ENCODE results near the gene GXYLT2. TPM values are rescaled to one million over a fixed set of nuclear protein-coding genes. Genes with fewer than 3 reads are reported as not detected.
A peak's percentile ranks its signal among the peaks of the same experiment; 100 is the strongest.

GXYLT2 gene
- total RNA-seq, 3 donors from 2014 or later = not detected

DNA sequence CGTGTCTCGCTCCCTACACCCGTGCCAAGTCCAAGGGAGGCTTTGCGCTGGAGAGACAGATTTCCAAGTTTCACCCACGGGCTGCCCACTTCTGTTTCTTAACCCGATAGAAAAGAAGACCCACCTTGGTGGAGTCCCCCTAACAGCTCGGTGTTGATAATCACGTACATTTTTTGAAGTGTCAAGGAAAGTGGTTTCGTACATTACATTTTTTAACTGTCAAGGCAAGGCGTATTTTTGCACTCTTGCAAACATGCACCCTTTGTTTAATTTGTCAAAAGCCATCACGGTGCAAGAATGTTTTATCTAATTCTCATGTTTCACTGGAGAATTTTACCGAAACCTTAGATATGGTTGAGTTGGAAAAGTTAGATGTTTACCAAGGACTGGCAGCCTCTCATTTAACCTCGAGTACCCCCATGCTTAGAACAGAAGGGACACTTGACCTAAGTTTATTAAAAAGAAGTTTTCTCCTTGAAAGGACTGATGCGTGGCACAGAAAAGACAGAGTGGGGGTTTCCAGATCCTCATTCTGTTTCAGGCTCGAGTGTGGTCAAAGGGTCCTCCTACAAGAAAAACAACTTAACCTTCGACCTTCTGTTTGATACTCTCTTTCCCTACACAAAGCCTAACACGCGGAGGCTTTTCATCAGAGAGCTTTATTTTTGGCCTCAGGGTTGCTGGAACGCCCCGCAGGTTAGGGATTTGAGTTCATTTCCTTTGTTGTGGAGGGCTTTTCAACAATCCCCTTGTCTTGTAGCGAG is 882 bp downstream of the GXYLT2 start:
- peaks cover 78% of the 10 kb centered on the region for H3K27me3 Mint-ChIP-seq (ENCODE audit: low read depth)
- H3K4me1 Mint-ChIP-seq (ENCODE audit: low read depth) = peaks cover 6% of the 10 kb centered on the region
- DNase-seq = no peak
- H3K9me3 Mint-ChIP-seq = peaks cover 4% of the 10 kb centered on the region
- peak overlapping the region; percentile 37 for H3K4me3 Mint-ChIP-seq
- no peaks in the 10 kb centered on the region for H3K36me3 Mint-ChIP-seq (ENCODE audit: insufficient read depth)
- no peak for ATAC-seq

DNA sequence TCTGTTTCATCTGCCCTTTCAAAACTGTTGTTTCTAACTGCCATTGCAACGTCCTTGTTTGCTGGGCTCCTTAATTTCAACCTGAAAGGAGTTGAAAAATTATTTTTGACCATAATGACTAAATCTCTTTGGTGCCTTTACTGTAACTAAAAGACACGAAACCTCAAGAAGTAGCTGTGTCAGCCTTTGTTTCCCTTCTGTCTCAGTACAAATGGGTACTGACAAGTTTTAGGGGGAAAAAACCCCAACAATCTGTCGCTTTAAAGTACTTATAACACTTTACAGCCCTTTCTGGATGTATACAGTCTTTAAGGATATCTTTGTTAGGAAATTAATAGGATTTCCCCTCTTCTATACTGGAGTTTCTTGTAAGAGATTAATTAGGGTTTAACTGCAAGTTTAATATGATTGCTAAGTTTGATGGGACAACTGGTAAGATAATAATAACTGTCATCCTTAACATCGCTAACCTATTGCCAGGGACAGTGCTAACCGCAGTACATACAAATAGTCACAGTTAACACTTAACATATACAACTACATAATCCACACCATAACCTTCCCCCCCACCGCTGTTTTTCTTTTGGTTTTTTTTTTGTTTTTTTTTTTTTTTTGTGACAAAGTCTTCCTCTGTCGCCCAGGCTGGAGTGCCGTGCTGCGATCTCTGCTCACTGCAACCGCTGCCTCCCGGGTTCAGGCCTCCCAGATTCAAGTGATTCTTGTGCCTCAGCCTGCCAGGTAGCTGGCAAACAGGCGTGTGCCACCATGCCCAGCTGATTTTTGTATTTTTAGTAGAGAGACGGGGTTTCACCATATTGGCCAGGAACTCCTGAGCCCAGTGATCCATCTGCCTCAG is 1.7 kb downstream of the GXYLT2 start:
- Mint-ChIP-seq H3K4me1 (ENCODE audit: low read depth) (peaks cover 6% of the 10 kb centered on the region), H3K27me3 (ENCODE audit: low read depth) (peaks cover 77% of the 10 kb centered on the region), H3K9me3 (no peaks in the 10 kb centered on the region), H3K36me3 (ENCODE audit: insufficient read depth) (no peaks in the 10 kb centered on the region), H3K4me3 (no peak overlapping the region)
- no peak for DNase-seq
- no peak for ATAC-seq

GRCh38 chr3:72890166-72890925 is 2.5 kb downstream of the GXYLT2 start:
- no peak for ATAC-seq
- Mint-ChIP-seq H3K36me3 (ENCODE audit: insufficient read depth) (no peaks in the 10 kb centered on the region), H3K9me3 (no peaks in the 10 kb centered on the region), H3K27me3 (ENCODE audit: low read depth) (peaks cover 76% of the 10 kb centered on the region), H3K4me1 (ENCODE audit: low read depth) (peaks cover 6% of the 10 kb centered on the region), H3K4me3 (no peak overlapping the region)
- DNase-seq = no peak

DNA sequence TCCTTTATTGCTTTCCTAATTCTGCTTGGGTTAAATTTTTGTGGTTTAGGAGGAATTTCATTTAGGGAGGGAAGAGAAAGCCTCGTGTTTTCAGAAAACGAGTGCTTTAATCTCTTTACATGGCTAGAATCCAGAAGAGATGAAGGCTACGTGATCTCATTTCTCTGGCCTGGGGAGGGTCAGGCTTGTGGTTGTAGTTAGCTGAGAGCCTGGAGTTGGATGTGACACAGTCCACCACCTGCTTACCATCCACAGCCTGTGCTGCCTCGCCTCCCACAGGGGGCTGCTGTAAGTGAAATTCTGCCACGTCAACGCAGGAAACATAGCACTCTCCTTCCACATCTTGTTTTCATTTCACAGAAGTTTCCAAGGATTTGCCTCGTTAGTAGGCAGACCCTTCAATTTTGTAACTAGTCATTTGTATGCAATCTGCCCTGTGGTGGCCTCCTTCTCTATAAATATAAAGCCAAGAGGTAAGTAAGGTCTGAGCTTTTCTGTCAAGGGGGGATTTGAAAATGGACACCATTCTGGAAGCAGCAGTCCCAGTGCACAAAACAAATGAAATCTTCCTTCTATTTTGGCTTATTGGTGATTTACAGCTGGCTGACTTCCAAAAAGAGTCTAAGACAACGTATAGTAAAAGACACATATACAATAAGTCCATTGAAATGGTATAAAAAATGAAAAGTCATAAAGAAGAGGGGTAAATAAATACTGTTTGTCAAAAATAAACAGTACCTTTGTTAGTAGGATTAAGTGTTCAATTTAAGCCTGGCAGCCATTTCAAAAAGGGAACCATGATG is 3.4 kb downstream of the GXYLT2 start:
- no peak for ATAC-seq
- Mint-ChIP-seq H3K4me3 (no peak overlapping the region), H3K27me3 (ENCODE audit: low read depth) (peaks cover 67% of the 10 kb centered on the region), H3K36me3 (ENCODE audit: insufficient read depth) (no peaks in the 10 kb centered on the region), H3K4me1 (ENCODE audit: low read depth) (peaks cover 6% of the 10 kb centered on the region), H3K9me3 (no peaks in the 10 kb centered on the region)
- no peak for DNase-seq

- no peak overlapping the region for H3K4me3 Mint-ChIP-seq
- peaks cover 65% of the 10 kb centered on the region for H3K27me3 Mint-ChIP-seq (ENCODE audit: low read depth)
These were observed 4.4 kb downstream of the GXYLT2 start for GRCh38 chr3:72892081-72892775.

DNA sequence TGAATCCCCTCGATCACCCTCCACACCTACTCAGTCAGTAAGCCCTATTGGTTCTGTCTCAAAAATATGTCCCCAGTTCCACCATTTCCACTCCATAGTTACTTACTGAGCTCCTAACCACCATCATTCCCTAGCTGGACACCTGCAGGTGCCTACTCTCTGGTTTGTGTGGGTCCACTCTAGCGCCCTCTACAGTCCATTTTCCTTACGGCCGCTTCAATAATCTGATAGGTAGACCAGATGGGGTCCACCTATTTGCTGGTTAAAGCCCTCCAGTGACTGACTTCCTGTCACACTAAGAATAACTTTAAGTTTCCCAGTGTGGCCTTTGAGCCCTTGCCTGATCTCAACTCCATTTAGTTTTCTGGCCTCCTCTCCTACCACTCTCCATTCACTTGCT is 5.0 kb downstream of the GXYLT2 start:
- ATAC-seq (no peak), DNase-seq (no peak)
- no peaks in the 10 kb centered on the region for H3K9me3 Mint-ChIP-seq
- no peak overlapping the region for H3K4me3 Mint-ChIP-seq
- no peaks in the 10 kb centered on the region for H3K36me3 Mint-ChIP-seq (ENCODE audit: insufficient read depth)
- H3K27me3 Mint-ChIP-seq (ENCODE audit: low read depth) = peaks cover 59% of the 10 kb centered on the region
- H3K4me1 Mint-ChIP-seq (ENCODE audit: low read depth) = no peaks in the 10 kb centered on the region

More at GRCh38 chr3:72892081-72892775, 4.4 kb downstream of the GXYLT2 start:
- peaks cover 5% of the 10 kb centered on the region for H3K4me1 Mint-ChIP-seq (ENCODE audit: low read depth)
- H3K9me3 Mint-ChIP-seq = no peaks in the 10 kb centered on the region
- DNase-seq (no peak), ATAC-seq (no peak)
- H3K36me3 Mint-ChIP-seq (ENCODE audit: insufficient read depth) = no peaks in the 10 kb centered on the region

DNA sequence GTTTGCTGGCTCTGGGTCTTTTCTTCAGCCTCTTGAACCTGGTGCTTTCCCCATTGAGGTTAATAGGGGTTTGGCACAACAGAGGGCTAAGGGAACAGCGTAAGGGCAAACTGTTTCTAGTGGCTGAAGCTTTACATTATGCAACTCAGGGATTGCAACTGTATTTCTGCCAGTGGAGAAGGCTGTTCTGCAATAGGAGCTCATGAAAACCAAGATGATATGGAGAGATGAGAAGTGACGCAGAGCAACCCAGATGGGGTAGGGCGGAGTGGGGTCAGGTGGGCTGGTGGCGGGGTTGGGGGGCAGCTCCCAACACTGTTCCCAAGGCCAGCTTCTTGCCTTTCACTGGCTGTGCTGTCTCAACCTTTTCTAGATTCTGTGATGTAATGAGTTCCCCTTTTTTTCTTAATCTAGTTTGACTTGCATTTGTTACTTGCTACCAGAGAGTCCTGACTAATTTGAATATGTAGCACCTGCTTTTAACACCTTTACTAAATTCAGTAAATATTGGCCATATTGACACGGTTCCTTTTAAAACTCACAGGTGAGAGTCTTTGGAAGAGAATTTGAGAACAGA is 7.2 kb downstream of the GXYLT2 start:
- H3K27me3 Mint-ChIP-seq (ENCODE audit: low read depth) = peaks cover 50% of the 10 kb centered on the region

DNA sequence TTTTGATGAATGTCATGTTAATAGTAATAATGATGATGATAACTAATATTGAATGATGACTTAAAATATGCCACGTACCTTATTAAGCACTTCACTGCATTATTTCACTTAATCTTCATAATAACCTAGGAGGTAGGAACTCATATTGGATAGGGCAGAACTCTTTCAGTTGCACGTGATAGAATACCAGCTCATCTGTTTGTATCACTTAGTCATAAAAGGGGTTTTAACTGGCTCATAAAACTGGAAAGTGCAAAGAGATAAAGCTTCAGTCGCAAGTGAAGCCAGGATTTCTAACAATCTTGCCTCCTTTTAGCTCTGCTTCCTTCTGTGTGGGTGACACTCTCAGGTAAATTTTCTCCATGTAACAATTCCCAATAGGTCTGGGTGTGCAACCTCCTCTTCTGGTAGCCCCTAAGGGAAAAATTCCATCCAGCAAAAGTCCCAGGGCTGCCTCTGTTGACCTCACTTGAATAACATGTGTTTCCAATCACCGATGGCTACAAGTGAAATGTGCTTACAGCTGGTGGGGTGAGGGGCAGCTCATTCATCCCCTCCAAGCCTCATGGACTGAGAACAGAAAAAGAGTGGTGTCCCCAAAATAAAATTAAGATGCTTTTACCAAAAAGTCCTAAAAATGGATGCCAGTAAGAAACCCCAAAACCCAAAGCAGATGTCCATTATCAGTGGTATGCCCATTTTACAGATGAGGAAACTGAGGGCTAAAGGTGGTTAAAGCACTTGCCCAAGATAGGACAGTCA is 9.3 kb downstream of the GXYLT2 start:
- ATAC-seq (no peak), DNase-seq (no peak)
- H3K4me3 Mint-ChIP-seq = no peak overlapping the region
- H3K36me3 Mint-ChIP-seq (ENCODE audit: insufficient read depth) = no peaks in the 10 kb centered on the region
- peaks cover 31% of the 10 kb centered on the region for H3K27me3 Mint-ChIP-seq (ENCODE audit: low read depth)
- no peaks in the 10 kb centered on the region for H3K9me3 Mint-ChIP-seq
- H3K4me1 Mint-ChIP-seq (ENCODE audit: low read depth) = no peaks in the 10 kb centered on the region

More for the DNA sequence above, 7.2 kb downstream of the GXYLT2 start:
- DNase-seq = no peak
- ATAC-seq = no peak
- no peak overlapping the region for H3K4me3 Mint-ChIP-seq
- no peaks in the 10 kb centered on the region for H3K9me3 Mint-ChIP-seq
- H3K4me1 Mint-ChIP-seq (ENCODE audit: low read depth) = no peaks in the 10 kb centered on the region
- H3K36me3 Mint-ChIP-seq (ENCODE audit: insufficient read depth) = no peaks in the 10 kb centered on the region

GRCh38 chr3:72897758-72898007 is 9.8 kb downstream of the GXYLT2 start:
- Mint-ChIP-seq H3K36me3 (ENCODE audit: insufficient read depth) (no peaks in the 10 kb centered on the region), H3K9me3 (no peaks in the 10 kb centered on the region), H3K27me3 (ENCODE audit: low read depth) (peaks cover 26% of the 10 kb centered on the region), H3K4me3 (no peak overlapping the region), H3K4me1 (ENCODE audit: low read depth) (no peaks in the 10 kb centered on the region)
- ATAC-seq (no peak), DNase-seq (no peak)

GRCh38 chr3:72899349-72899765 is 11.5 kb downstream of the GXYLT2 start:
- peaks cover 17% of the 10 kb centered on the region for H3K27me3 Mint-ChIP-seq (ENCODE audit: low read depth)
- no peak for DNase-seq
- no peaks in the 10 kb centered on the region for H3K4me1 Mint-ChIP-seq (ENCODE audit: low read depth)
- no peak for ATAC-seq
- H3K36me3 Mint-ChIP-seq (ENCODE audit: insufficient read depth) = no peaks in the 10 kb centered on the region
- H3K4me3 Mint-ChIP-seq = no peak overlapping the region
- H3K9me3 Mint-ChIP-seq = no peaks in the 10 kb centered on the region

- H3K4me3 Mint-ChIP-seq = no peak overlapping the region
- H3K9me3 Mint-ChIP-seq = no peaks in the 10 kb centered on the region
- peaks cover 14% of the 10 kb centered on the region for H3K27me3 Mint-ChIP-seq (ENCODE audit: low read depth)
- ATAC-seq (no peak), DNase-seq (no peak)
- H3K36me3 Mint-ChIP-seq (ENCODE audit: insufficient read depth) = no peaks in the 10 kb centered on the region
- H3K4me1 Mint-ChIP-seq (ENCODE audit: low read depth) = no peaks in the 10 kb centered on the region
These were observed 12.2 kb downstream of the GXYLT2 start for GRCh38 chr3:72900048-72900447.

DNA sequence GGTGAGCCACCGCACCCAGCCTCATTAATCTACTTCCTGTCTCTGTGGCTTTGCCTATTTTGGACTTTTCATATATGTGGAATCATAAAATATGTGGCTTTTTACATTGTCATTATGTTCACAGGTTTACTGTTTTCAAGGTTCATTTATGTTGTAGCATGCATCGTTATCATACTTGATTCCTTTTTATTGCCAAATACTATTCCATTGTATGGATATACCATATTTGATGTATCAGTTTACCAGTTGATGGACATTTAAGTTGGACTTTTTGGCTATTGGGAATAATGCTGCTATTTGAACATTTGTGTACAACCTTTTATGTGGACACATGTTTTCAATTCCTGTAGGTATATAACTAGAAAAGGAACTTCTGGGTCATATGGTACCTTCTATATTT is 14.0 kb downstream of the GXYLT2 start:
- no peak overlapping the region for H3K4me3 Mint-ChIP-seq
- H3K4me1 Mint-ChIP-seq (ENCODE audit: low read depth) = no peaks in the 10 kb centered on the region
- peaks cover 9% of the 10 kb centered on the region for H3K27me3 Mint-ChIP-seq (ENCODE audit: low read depth)
- no peaks in the 10 kb centered on the region for H3K9me3 Mint-ChIP-seq
- no peaks in the 10 kb centered on the region for H3K36me3 Mint-ChIP-seq (ENCODE audit: insufficient read depth)
- DNase-seq (no peak), ATAC-seq (no peak)

- H3K4me1 Mint-ChIP-seq (ENCODE audit: low read depth) = no peaks in the 10 kb centered on the region
These were observed 15.2 kb downstream of the GXYLT2 start for GRCh38 chr3:72903004-72903403.

More at GRCh38 chr3:72903004-72903403, 15.2 kb downstream of the GXYLT2 start:
- Mint-ChIP-seq H3K4me3 (no peak overlapping the region), H3K36me3 (ENCODE audit: insufficient read depth) (no peaks in the 10 kb centered on the region), H3K27me3 (ENCODE audit: low read depth) (peaks cover 7% of the 10 kb centered on the region), H3K9me3 (no peaks in the 10 kb centered on the region)
- ATAC-seq (no peak), DNase-seq (no peak)

Data from activated T-cell treated with anti-CD3 and anti-CD28 coated beads, Interleukin-2, amount 50 U/mL, for 4 hours (primary cell).